Measurements from ENCODE around the gene MYO1D. TPM values are rescaled to one million over a fixed set of nuclear protein-coding genes. Genes with fewer than 3 reads are reported as not detected.

MYO1D gene
- total RNA-seq, 1 experiment from 2014 or later = 35.7 TPM

- Histone ChIP-seq H3K4me3 (replicated peaks in 1 of 2; ENCODE audit: low read depth in 1 of 2, low read length in 2 of 2) (no peak overlapping the region), H3K27ac (ENCODE audit: low read depth, low read length) (no peak overlapping the region), H3K4me2 (ENCODE audit: low read length) (no peak overlapping the region), H3K9me3 (ENCODE audit: control insufficient read depth in 1 of 2, insufficient read depth in 1 of 2, low read depth in 1 of 2, low read length in 2 of 2) (no peaks in the 10 kb centered on the region), H3K79me2 (ENCODE audit: insufficient read depth, low read length) (no peaks in the 10 kb centered on the region), H3K4me1 (ENCODE audit: control insufficient read depth in 1 of 2, insufficient read depth in 2 of 2, low read length in 2 of 2) (no peaks in the 10 kb centered on the region), H3K36me3 (ENCODE audit: control insufficient read depth in 1 of 2, insufficient read depth in 2 of 2, low read length in 2 of 2) (no peaks in the 10 kb centered on the region), H2AFZ (ENCODE audit: low read depth, low read length, poor library complexity, severe bottlenecking) (no peak overlapping the region), H3K9me2 (ENCODE audit: insufficient read depth) (no peaks in the 10 kb centered on the region), H3K9ac (ENCODE audit: low read length) (no peak overlapping the region), H3K27me3 (ENCODE audit: insufficient read depth, low read length) (no peaks in the 10 kb centered on the region), H4K20me1 (ENCODE audit: insufficient read depth) (no peaks in the 10 kb centered on the region)
- TF ChIP-seq FOSL1 (IDR thresholded peaks at IDR 0.05; ENCODE audit: low read depth) (no peak), RAD21 (IDR thresholded peaks at IDR 0.05; ENCODE audit: low read depth) (peak; percentile 45), POLR2A (IDR thresholded peaks at IDR 0.05; ENCODE audit: borderline replicate concordance, extremely low read depth, insufficient read depth, insufficient read length) (no peak), YY1 (IDR thresholded peaks at IDR 0.05; ENCODE audit: extremely low read depth, insufficient replicate concordance, low read depth, low read length) (no peak), ZNF274 (IDR thresholded peaks at IDR 0.05; ENCODE audit: low read depth, low read length) (no peak), CTCF (IDR thresholded peaks at IDR 0.05 in 2 of 3, conservative IDR thresholded peaks at IDR 0.05 in 1 of 3; ENCODE audit: borderline replicate concordance in 1 of 3, insufficient read depth in 1 of 3, low read depth in 2 of 3, low read length in 2 of 3) (peak; percentile 23 to 95 (median 89); a peak in 5 of 6 replicates), TCF7L2 (IDR thresholded peaks at IDR 0.05; ENCODE audit: borderline replicate concordance, extremely low read depth, insufficient read depth, insufficient read length) (no peak), CEBPB (IDR thresholded peaks at IDR 0.05; ENCODE audit: low read depth) (no peak), MAX (IDR thresholded peaks at IDR 0.05) (no peak)
- BruUV-seq (replicated peaks) = no TSS peak
- POLR2A ChIA-PET = no interaction called here
- RAD21 ChIA-PET (ENCODE audit: low non-redundant PET in 1 of 2, low total read pairs in 2 of 2, uncharacterized antibody in 2 of 2, unreplicated experiment in 2 of 2) = interaction anchor here in 1 of 2 experiments (1.1 kb wide), 1 partner anchor 96 kb away, joined by 3 read pairs; no protein-coding TSS in a partner anchor
- intact Hi-C loops (cut with micrococcal nuclease) = loop anchor here (1.0 to 10.0 kb wide), 2 partner anchors 96 to 195 kb away; no protein-coding TSS in a partner anchor
- peak; percentile 84 for ATAC-seq
- CTCF ChIA-PET = interaction anchor here (0.9 to 2.2 kb wide), 14 partner anchors 9 to 1092 kb away, joined by 3 to 15 read pairs (median 4); partner anchors contain the start of gene MYO1D
- peak; percentile 35 for DNase-seq (ENCODE audit: low read depth, low spot score)
Measured at GRCh38 chr17:32659419-32659842, 217.5 kb downstream of the MYO1D start.

Measured in HCT116 (cell line).